ENCODE results near the gene MEGF6.

Gene MEGF6

DNA sequence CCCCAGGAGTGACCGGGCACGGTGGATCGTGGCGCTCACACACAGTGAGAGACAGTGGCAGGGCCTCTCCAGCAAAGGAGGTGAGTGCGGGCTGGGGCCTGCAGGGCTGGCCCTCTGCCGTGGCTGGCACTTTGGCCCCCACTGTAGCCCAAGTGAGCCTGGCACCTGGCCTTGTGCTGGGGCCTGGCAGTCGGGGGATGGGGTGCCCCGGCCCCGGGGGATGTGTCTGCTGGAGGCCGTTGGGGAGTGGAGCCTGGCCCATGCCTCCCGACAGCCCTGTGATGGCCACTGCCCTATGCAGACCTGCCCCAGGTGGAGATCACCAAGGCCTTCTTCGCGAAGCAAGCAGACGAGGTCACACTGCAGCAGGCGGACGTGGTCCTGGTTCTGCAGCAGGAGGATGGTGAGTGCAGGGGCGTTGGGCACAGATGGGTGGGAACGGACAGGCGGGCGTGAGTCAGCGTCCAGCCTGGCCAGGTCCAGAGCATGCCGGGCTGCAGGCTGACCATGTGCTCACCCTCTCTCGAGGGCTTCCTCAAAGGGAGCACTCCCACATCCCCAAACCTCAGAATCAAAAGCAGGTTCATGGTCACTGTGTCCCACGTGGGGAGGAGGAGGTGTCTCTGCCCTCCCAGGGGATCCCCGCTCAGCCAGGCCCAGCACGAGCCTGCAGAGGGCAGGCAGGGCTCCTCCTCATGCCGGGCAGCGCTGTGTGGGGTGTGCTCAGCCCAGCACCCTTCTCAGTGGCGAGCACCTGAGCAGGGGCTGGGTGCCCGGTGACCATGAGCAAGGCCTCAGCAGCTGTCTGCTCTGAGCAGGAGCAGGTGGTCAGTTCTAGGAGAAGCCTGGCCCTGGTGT is 131.6 kb downstream of the MEGF6 start:
- no peak for DNase-seq

GRCh38 chr1:3478187-3478586 is 133.1 kb downstream of the MEGF6 start:
- DNase-seq, result no peak

DNA sequence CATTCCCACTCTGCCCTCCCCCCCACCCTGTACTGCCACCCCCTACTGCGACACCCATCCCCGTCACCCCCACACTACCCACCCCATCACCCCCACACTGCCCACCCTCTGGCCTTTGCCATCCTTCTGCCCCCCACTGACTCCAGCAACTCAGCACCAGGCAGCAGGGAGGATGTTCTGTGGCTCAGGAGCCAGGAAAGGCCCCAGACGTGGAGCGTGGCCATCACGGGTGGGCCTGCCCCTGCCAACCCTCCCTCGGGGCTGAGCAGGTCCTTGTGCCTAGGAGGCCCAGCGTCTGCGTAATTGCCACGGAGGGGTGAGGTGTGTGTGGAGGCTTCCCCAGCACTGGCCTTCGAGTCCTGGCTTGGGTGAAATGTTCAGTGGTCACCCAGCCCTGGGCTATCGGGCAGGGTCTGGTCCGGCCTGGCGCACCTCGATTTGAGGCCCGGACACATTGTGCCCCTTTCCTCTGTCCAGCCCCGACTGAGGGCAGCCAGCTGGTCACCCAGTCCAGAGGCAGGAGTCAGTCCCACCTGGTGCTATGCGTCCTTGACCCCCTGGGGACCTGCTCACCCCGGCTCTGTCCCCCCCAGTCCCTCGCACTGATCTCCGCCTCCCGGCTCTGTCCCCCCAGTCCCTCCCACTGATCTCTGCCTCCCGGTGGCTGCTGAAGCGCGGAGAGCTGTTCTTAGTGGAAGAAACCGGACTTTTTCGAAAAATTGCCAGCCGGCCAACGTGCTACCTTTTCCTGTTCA is 133.9 kb downstream of the MEGF6 start:
- DNase-seq, result no peak

GRCh38 chr1:3476666-3477065 is 134.6 kb downstream of the MEGF6 start:
- DNase-seq, result no peak

- no peak for DNase-seq
These were observed 135.3 kb downstream of the MEGF6 start for GRCh38 chr1:3475839-3476573.

DNA sequence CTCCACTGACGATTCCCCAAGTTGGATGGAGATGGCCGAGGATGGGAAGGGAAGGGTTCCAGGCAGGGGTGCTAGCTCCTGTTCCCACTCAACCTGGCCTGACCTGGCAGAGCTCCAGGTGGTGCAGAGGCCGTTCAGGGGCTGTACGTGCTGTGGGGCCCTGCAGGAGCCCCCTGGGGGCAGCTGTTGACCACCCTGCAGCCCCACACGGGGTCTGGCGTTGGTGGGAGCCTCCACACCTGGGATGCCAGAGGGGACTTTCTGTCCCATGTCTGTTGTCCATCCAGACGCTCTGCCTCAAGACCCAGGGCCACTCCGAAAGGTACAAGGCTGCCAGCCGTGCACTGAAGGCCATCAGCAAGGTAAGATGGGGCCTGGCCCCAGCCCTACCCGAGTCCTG is 136.9 kb downstream of the MEGF6 start:
- no peak for DNase-seq

DNA sequence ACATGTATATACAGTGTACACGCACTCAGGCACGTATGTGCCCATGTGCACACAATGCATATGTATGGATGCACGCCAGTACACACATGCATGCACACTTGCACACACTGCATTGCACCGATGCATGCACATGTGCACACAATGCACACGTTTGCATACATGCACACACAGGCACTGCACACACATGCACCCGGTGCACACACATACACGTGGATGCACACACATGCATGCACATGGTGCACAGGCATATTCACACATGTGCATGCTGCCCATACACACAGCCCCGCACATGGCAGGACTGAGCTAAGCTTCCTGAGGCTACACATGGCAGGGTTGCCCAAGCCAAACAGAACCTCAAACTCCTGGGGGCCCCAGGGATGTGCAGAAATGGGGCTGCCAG is 137.3 kb downstream of the MEGF6 start:
- DNase-seq, result no peak

GRCh38 chr1:3473381-3473844 is 137.9 kb downstream of the MEGF6 start:
- DNase-seq, result no peak

GRCh38 chr1:3472906-3473305 is 138.4 kb downstream of the MEGF6 start:
- no peak for DNase-seq

DNA sequence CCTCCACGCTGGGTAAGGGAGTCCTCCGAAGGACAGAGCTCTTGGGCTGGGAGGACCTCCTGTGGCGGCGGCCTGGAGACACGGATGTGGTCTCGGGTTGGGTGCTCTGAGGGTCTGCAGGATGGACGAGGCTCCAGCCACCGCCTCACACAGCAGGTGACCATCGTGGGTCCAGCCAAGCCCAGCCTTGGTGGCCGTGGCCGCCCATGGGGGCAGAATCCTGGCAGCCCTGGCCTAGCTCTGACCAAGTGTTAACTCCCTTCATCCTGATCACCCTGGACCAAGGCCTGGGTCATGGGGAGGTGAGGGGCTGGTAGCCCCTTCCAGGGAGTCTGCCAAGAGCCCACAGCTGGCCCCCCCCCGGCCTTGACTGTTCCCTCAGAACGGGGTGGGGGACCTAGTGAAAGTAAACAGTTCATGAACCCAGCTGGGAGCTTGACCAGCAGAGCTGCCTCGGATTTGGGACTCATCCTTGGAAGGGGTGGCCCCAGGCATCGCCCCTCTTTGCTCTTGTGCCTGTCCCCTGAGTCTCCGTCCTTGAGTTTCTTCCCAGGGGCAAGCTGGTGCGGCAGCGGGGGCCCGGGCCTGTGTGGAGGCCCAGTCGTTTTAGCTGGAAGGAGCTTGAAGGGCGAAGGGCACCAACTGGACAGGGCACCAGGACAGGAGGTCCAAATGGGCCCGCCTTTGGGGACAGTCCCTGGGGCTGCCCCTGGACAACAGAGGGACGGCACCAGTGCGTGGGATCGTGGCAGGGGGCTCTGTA is 139.0 kb downstream of the MEGF6 start:
- no peak for DNase-seq

DNA sequence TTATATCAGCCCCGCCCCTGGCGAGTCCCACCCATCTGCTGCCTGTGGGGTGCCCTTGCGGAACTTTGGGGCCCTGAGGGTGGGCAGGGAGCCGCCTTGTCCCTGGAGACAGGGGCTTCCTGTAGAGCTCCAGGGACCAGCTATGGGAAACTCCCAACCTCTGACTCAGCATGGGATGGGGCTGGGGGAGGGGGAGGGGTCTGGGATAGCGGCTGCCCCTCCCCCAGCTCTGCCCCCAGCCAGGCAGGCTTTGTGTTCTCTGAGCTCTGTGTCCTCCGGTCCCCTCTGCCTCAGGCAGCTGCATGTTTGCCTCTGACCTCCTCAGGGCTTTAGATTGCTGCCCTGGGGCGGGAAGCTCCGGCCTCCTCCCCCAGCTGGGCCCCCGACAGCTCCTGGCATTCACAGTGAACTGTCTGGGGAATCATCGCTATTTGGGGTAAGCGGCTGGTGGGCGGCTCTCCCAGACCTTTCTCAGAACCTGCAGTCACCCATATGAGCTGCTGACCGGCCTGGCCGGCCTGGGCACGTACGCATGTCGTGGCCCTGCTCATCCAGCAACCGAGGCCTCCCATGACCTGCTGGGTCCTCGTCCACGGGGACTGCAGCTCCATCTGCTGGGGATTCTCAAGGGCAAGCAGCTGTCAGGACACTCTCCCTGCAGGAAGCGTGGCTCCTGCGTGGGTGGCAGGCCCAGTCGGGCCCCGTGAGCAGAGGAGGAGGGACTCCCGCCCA is 139.8 kb downstream of the MEGF6 start:
- DNase-seq, result no peak

DNA sequence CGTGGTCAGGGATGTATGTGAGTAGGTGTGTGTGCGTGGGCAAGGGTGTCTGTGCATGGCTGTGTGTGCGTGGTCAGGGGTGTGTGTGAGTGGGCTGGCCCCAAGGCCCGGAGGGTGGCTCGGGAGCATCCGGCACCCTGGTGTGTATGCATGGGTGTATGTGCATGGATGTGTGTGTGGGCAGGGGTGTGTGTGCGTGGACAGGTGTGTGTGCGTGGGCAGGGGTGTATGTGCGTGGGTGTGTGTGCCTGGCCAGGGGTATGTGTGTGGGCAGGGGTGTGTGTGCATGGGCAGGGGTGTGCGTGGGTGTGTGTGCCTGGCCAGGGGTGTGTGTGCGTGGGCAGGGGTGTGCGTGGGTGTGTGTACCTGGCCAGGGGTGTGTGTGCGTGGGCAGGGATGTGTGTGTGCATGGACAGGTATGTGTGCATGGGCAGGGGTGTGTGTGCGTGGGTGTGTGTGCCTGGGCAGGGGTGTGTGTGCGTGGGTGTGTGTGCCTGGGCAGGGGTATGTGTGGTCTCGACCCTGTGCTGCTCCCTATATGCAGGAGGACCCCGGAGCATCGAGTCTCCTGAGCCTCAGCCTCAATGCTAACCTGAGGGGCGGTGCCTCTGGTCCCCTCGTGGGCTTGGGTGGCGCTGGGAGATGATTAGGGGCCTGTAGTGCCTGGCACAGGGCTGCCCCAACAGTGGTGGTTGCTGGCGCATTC is 140.5 kb downstream of the MEGF6 start:
- no peak for DNase-seq

GRCh38 chr1:3469849-3470649 is 141.3 kb downstream of the MEGF6 start:
- no peak for DNase-seq

DNA sequence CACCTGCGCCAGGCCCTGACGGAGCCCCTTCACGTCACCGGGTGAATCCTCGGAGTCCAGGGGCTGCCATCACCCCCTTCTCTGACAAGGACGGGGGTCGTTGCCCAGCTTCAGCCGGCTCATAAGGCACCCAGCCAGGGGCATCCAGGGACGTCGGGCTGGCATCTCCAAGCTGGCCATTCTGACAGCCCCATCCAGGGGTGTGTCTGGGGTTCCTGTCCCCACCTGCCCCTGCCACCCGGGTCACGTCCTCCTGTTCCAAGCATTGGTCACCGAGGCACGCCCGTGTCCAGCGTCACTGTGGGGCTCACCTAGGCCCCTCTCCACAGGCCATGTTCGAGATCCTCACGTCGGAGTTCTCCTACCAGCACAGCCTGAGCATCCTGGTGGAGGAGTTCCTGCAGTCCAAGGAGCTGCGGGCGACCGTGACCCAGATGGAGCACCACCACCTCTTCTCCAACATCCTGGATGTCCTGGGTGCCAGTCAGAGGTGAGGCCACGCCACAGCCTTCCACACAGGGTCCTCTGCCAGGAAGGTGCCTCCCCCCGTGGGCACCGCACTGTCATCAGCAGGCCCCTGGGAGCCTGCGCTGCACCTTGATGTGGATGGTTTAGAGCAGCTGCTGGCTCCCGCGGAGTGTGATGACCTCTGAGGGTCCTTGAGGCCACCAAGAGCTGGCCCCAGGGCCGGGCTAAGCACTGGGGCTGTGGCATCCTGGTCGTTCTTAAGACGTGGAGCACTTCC is 142.0 kb downstream of the MEGF6 start:
- no peak for DNase-seq

- DNase-seq, result no peak
These were observed 142.8 kb downstream of the MEGF6 start for GRCh38 chr1:3468236-3469103.

GRCh38 chr1:3467096-3468036 is 143.9 kb downstream of the MEGF6 start:
- DNase-seq, result no peak

GRCh38 chr1:3466366-3467075 is 144.8 kb downstream of the MEGF6 start:
- no peak for DNase-seq

All from NCI-H446 treated with DMSO at 0.1 percent for 48 hours (cell line).